ENCODE data around the gene CLDN24. TPM values are rescaled to one million over a fixed set of nuclear protein-coding genes. Genes with fewer than 3 reads are reported as not detected.

Gene CLDN24
- polyA plus RNA-seq, 1 donor = not detected

GRCh38 chr4:183284258-183284785, 37.9 kb downstream of the CLDN24 start:
- peak; percentile 57 for DNase-seq

GRCh38 chr4:183276106-183276505, 46.1 kb downstream of the CLDN24 start:
- DNase-seq = no peak

GRCh38 chr4:183272384-183272783, 49.8 kb downstream of the CLDN24 start:
- no peak for DNase-seq

Other genes starting within 250 kb of the CLDN24 start
- gene WWC2, start 223.2 kb downstream of the CLDN24 start, polyA plus RNA-seq (ENCODE audit: insufficient read length) = 67.5 TPM
- gene CLDN22, start 2.1 kb downstream of the CLDN24 start, polyA plus RNA-seq (ENCODE audit: insufficient read length) = 0.71 TPM
- gene CDKN2AIP, start 122.2 kb upstream of the CLDN24 start, polyA plus RNA-seq (ENCODE audit: insufficient read length) = 33.7 TPM
- gene ING2, start 182.6 kb upstream of the CLDN24 start, polyA plus RNA-seq (ENCODE audit: insufficient read length) = 26.2 TPM